T-cell (primary cell): ENCODE measurements around the gene CHRNA4. TPM values are rescaled to one million over a fixed set of nuclear protein-coding genes. Genes with fewer than 3 reads are reported as not detected.

Source experiments
- ATAC-seq, 4 experiments: fragments of 200-7000 bp in 3 of 4; fragments of 150-1000 bp in 1 of 4; cut with Tn5 transposase; replicated peaks in 1 of 4; 1 replicate in 3 of 4; 2 replicates in 1 of 4; pipeline ENCODE4 v1.10.0; 2021; ENCODE audit warnings: moderate library complexity in 3 of 4, mild to moderate bottlenecking in 2 of 4, moderate number of reproducible peaks in 1 of 4
- CTCF ChIA-PET, 2 donors: fragments of 300-600 bp; sonication (Branson Sonifier 250); formaldehyde crosslinking; loops; one replicate each; lab custom pipeline; 2022; ENCODE audit warnings: antibody characterized with exemption in 2 of 2; lab: Charles Lee
- POLR2A ChIA-PET, 2 donors: fragments of 300-600 bp; sonication (Branson Sonifier 250); formaldehyde crosslinking; loops; one replicate each; lab custom pipeline; 2022; ENCODE audit warnings: antibody characterized with exemption in 2 of 2; lab: Charles Lee
- DNase-seq, 35 experiments: peaks; one replicate each; pipeline versions ENCODE4 v3.0.0 to v3.0.0-alpha.2; 2013 to 2023
- H3K27ac ChIP-seq: one replicate; pipeline ENCODE4 v1.5.1; 2013; ENCODE audit warnings: low read length
- H3K27me3 ChIP-seq, 2 experiments: replicated peaks in 1 of 2; 1 replicate in 1 of 2; 2 replicates in 1 of 2; pipeline versions ENCODE4 v1.6.1 to v1.7.0; 2013; ENCODE audit warnings: low read length in 1 of 2, mixed read lengths in 1 of 2; ENCODE audit not compliant: control insufficient read depth in 2 of 2, insufficient read depth in 2 of 2; ENCODE audit errors: extremely low read depth in 1 of 2
- H3K36me3 ChIP-seq, 2 donors: 1 replicate in 1 of 2; 2 replicates in 1 of 2; pipeline versions ENCODE4 v1.6.1 to v1.7.0; 2013; ENCODE audit warnings: low read length in 1 of 2; ENCODE audit not compliant: control insufficient read depth in 2 of 2, insufficient read depth in 1 of 2; ENCODE audit errors: extremely low read depth in 1 of 2
- H3K4me1 ChIP-seq, 2 experiments: 1 replicate in 1 of 2; 2 replicates in 1 of 2; pipeline versions ENCODE4 v1.6.1 to v1.7.0; 2013; ENCODE audit warnings: low read length in 2 of 2, mixed read lengths in 1 of 2; ENCODE audit not compliant: insufficient read depth in 2 of 2, control insufficient read depth in 1 of 2; ENCODE audit errors: extremely low read depth in 1 of 2
- H3K4me3 ChIP-seq, 2 donors: 1 replicate in 1 of 2; 2 replicates in 1 of 2; pipeline versions ENCODE4 v1.5.1 to v1.7.0; 2013; ENCODE audit warnings: mild to moderate bottlenecking in 2 of 2, low read length in 1 of 2, moderate library complexity in 1 of 2; ENCODE audit not compliant: control insufficient read depth in 1 of 2; ENCODE audit errors: extremely low read depth in 1 of 2
- H3K9me3 ChIP-seq: 2 replicates; pipeline ENCODE4 v1.7.0; 2013
- H3K27ac Mint-ChIP-seq, 2 donors: one replicate each; pipeline ENCODE4 v1.8.0; 2020 to 2021; ENCODE audit warnings: mild to moderate bottlenecking in 2 of 2, mixed read lengths in 2 of 2
- H3K27me3 Mint-ChIP-seq, 2 donors: one replicate each; pipeline ENCODE4 v1.8.0; 2021 to 2022; ENCODE audit warnings: mixed read lengths in 2 of 2
- H3K36me3 Mint-ChIP-seq: one replicate; pipeline ENCODE4 v1.8.0; 2021; ENCODE audit warnings: mixed read lengths
- H3K4me1 Mint-ChIP-seq, 3 donors: one replicate each; pipeline ENCODE4 v1.8.0; 2020 to 2022; ENCODE audit warnings: mixed read lengths in 3 of 3, mild to moderate bottlenecking in 1 of 3
- H3K4me3 Mint-ChIP-seq, 3 donors: one replicate each; pipeline ENCODE4 v1.8.0; 2020 to 2022; ENCODE audit warnings: mild to moderate bottlenecking in 3 of 3, mixed read lengths in 3 of 3, moderate library complexity in 3 of 3
- H3K9me3 Mint-ChIP-seq, 3 donors: one replicate each; pipeline ENCODE4 v1.8.0; 2020 to 2022; ENCODE audit warnings: mixed read lengths in 3 of 3
- WGBS: methylation state at CpG from one replicate; pipeline ENCODE4 v1.1.5; 2013; ENCODE audit warnings: missing lambda C conversion rate; ENCODE audit not compliant: insufficient coverage; 5-methylcytosine and 5-hydroxymethylcytosine counted together
- total RNA-seq, 35 experiments: library from RNA in 6 of 35; stranded (reverse) in 6 of 35; fragments of 120-200 nt in 1 of 35; gene quantifications; one replicate each; pipeline versions ENCODE4 v1.2.1 to v1.2.4 and lab custom pipeline; 2013 to 2026

The CHRNA4 gene
- total RNA-seq, 5 donors from 2014 or later (not counting 1 experiment from before 2014, with no cell fraction given): not detected

- no peak for ATAC-seq
- Mint-ChIP-seq H3K4me3 (no peak overlapping the region), H3K27me3 (no peaks in the 10 kb centered on the region), H3K4me1 (peaks cover 3 to 7% (median 5%) of the 10 kb centered on the region in 3 donors), H3K9me3 (no peaks in the 10 kb centered on the region), H3K27ac (no peak overlapping the region), H3K36me3 (no peaks in the 10 kb centered on the region)
- 94% methylated on average over 60 of the region's 60 CpGs for WGBS
- no peaks in the 10 kb centered on the region for H3K9me3 ChIP-seq
- no peak overlapping the region for H3K4me3 ChIP-seq
- H3K4me1 ChIP-seq: peaks cover 0 to 12% of the 10 kb centered on the region in 2 experiments
- no peak overlapping the region for H3K27ac ChIP-seq
- ChIA-PET POLR2A (no interaction called here), CTCF (no interaction called here)
- H3K27me3 ChIP-seq: peaks cover 0 to 18% of the 10 kb centered on the region in 2 experiments
- H3K36me3 ChIP-seq: no peaks in the 10 kb centered on the region
- DNase-seq: no peak
These were observed 45.6 kb upstream of the CHRNA4 start for GRCh38 chr20:63406617-63407245.

- H3K27ac Mint-ChIP-seq: no peak overlapping the region
- Histone ChIP-seq H3K27ac (no peak overlapping the region), H3K9me3 (no peaks in the 10 kb centered on the region), H3K4me1 (peaks cover 0 to 7% of the 10 kb centered on the region in 2 experiments), H3K4me3 (no peak overlapping the region), H3K36me3 (no peaks in the 10 kb centered on the region), H3K27me3 (peaks cover 0 to 11% of the 10 kb centered on the region in 2 experiments)
- ChIA-PET POLR2A (no interaction called here), CTCF (no interaction called here)
- DNase-seq: no peak
- peaks cover 3 to 5% (median 4%) of the 10 kb centered on the region in 3 donors for H3K4me1 Mint-ChIP-seq
- H3K4me3 Mint-ChIP-seq: no peak overlapping the region
- H3K27me3 Mint-ChIP-seq: peaks cover 0 to 3% of the 10 kb centered on the region in 2 donors
- 92% methylated on average over 22 of the region's 23 CpGs for WGBS
- no peaks in the 10 kb centered on the region for H3K9me3 Mint-ChIP-seq
- H3K36me3 Mint-ChIP-seq: no peaks in the 10 kb centered on the region
- no peak for ATAC-seq
These were observed 44.9 kb upstream of the CHRNA4 start for GRCh38 chr20:63406011-63406410.

GRCh38 chr20:63405102-63405730 lies 44.1 kb upstream of the CHRNA4 start:
- Mint-ChIP-seq H3K9me3 (no peaks in the 10 kb centered on the region), H3K27ac (no peak overlapping the region), H3K4me1 (peaks cover 3 to 5% (median 4%) of the 10 kb centered on the region in 3 donors), H3K27me3 (peaks cover 0 to 3% of the 10 kb centered on the region in 2 donors), H3K4me3 (no peak overlapping the region), H3K36me3 (no peaks in the 10 kb centered on the region)
- ChIA-PET POLR2A (no interaction called here), CTCF (no interaction called here)
- Histone ChIP-seq H3K9me3 (no peaks in the 10 kb centered on the region), H3K36me3 (no peaks in the 10 kb centered on the region), H3K27me3 (peaks cover 0 to 8% of the 10 kb centered on the region in 2 experiments), H3K27ac (no peak overlapping the region), H3K4me1 (peaks cover 0 to 4% of the 10 kb centered on the region in 2 experiments), H3K4me3 (no peak overlapping the region)
- 64% methylated on average over 29 of the region's 31 CpGs for WGBS
- DNase-seq (no peak), ATAC-seq (no peak)

GRCh38 chr20:63404129-63405085 lies 43.3 kb upstream of the CHRNA4 start:
- H3K4me3 ChIP-seq: no peak overlapping the region
- CTCF ChIA-PET: no interaction called here
- Mint-ChIP-seq H3K4me1 (peaks cover 3 to 5% (median 4%) of the 10 kb centered on the region in 3 donors), H3K9me3 (no peaks in the 10 kb centered on the region), H3K27ac (no peak overlapping the region), H3K36me3 (no peaks in the 10 kb centered on the region), H3K4me3 (no peak overlapping the region), H3K27me3 (peaks cover 0 to 3% of the 10 kb centered on the region in 2 donors)
- ATAC-seq (no peak), DNase-seq (no peak)
- peaks cover 0 to 15% of the 10 kb centered on the region in 2 experiments for H3K27me3 ChIP-seq
- no peak overlapping the region for H3K27ac ChIP-seq
- 88% methylated on average over 32 of the region's 34 CpGs for WGBS
- H3K36me3 ChIP-seq: no peaks in the 10 kb centered on the region
- no peaks in the 10 kb centered on the region for H3K9me3 ChIP-seq
- POLR2A ChIA-PET: no interaction called here
- H3K4me1 ChIP-seq: no peaks in the 10 kb centered on the region

- peaks cover 0 to 15% of the 10 kb centered on the region in 2 experiments for H3K27me3 ChIP-seq
- 87% methylated on average over 11 of the region's 19 CpGs for WGBS
- Mint-ChIP-seq H3K36me3 (no peaks in the 10 kb centered on the region), H3K4me3 (no peak overlapping the region), H3K4me1 (no peaks in the 10 kb centered on the region), H3K9me3 (no peaks in the 10 kb centered on the region), H3K27me3 (peaks cover 0 to 3% of the 10 kb centered on the region in 2 donors), H3K27ac (no peak overlapping the region)
- H3K4me1 ChIP-seq: no peaks in the 10 kb centered on the region
- no peak overlapping the region for H3K27ac ChIP-seq
- no peak for DNase-seq
- no peaks in the 10 kb centered on the region for H3K36me3 ChIP-seq
- ChIA-PET POLR2A (no interaction called here), CTCF (no interaction called here)
- H3K4me3 ChIP-seq: no peak overlapping the region
- no peaks in the 10 kb centered on the region for H3K9me3 ChIP-seq
- no peak for ATAC-seq
These were observed 42.4 kb upstream of the CHRNA4 start for GRCh38 chr20:63403403-63404105.

GRCh38 chr20:63402860-63403220 lies 41.7 kb upstream of the CHRNA4 start:
- WGBS: 0% methylated on average over 2 of the region's 9 CpGs
- Mint-ChIP-seq H3K27me3 (peaks cover 0 to 3% of the 10 kb centered on the region in 2 donors), H3K36me3 (no peaks in the 10 kb centered on the region), H3K4me1 (no peaks in the 10 kb centered on the region), H3K4me3 (no peak overlapping the region), H3K9me3 (no peaks in the 10 kb centered on the region), H3K27ac (no peak overlapping the region)
- Histone ChIP-seq H3K9me3 (no peaks in the 10 kb centered on the region), H3K27ac (no peak overlapping the region), H3K4me1 (no peaks in the 10 kb centered on the region), H3K36me3 (no peaks in the 10 kb centered on the region), H3K4me3 (no peak overlapping the region), H3K27me3 (peaks cover 0 to 15% of the 10 kb centered on the region in 2 experiments)
- DNase-seq: no peak
- no peak for ATAC-seq
- ChIA-PET POLR2A (no interaction called here), CTCF (no interaction called here)
